Measurements from ENCODE around the gene BDH1.

DNA sequence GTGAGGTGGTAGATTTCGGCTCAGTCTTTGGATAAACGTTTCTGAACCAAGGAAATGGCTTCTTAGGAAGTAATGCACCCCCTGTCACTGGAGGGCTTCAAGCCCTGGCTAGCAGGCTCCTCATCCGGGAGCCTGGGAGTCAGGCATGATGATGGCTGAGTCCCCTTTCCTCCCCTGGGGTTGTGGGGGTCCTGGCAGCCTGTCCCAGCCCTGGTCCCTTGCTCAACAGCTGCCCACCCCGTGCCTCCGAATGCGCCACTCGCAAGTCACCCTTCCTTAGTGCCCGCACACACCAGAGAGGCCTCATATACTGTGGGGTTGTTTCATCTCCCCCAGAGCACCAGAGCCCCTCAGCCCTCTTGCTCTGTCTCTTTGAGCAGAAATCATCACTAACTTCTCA lies 48.2 kb downstream of the BDH1 start:
- TF ChIP-seq CTCF (IDR thresholded peaks at IDR 0.05) (no peak), EP300 (IDR thresholded peaks at IDR 0.05) (no peak)

Data from upper lobe of left lung (tissue), 4 donors.